NB4 (cell line): ENCODE results near the gene EVC.

ENCODE experiments used
- CTCF ChIP-seq: IDR thresholded peaks from one replicate; pipeline ENCODE4 v1.5.1; 2012; ENCODE audit warnings: low read depth, low read length
- MAX ChIP-seq: IDR thresholded peaks from 2 replicates; pipeline ENCODE4 v1.6.1; 2011; ENCODE audit warnings: low read depth, low read length
- POLR2A ChIP-seq: IDR thresholded peaks from 2 replicates; pipeline ENCODE4 v1.6.1; 2011; ENCODE audit warnings: mild to moderate bottlenecking; ENCODE audit not compliant: insufficient read length; ENCODE audit errors: extremely low read depth

- TF ChIP-seq CTCF (no peak), MAX (no peak), POLR2A (no peak)
These were observed 7.2 kb upstream of the EVC start for GRCh38 chr4:5703831-5704230.
